Middle frontal gyrus (tissue), 1 donor: ENCODE data around the gene TMEM132D.

Source experiments
- DNase-seq: peaks from one replicate; pipeline ENCODE4 v3.0.0-alpha.2; 2015; ENCODE audit warnings: low spot score; ENCODE audit errors: extremely low spot score

TMEM132D gene

DNA sequence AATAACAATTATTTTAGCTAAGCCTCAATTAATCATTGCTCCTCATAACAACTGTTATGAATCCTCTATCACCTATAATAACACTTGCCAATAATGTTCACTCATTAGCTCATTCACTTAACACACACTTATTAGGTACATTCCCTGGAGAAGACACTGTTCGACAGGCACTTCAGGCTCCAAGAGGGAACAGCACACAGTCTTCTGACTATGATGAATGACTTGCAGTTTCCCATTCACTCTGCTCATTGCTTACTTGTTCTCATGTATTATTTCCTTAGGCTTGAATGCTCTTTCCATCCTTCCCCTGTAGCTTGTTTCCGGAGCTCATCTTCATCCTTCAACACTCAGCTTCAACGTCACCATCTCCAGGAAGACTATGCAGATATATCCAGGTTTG lies 437.3 kb downstream of the TMEM132D start:
- DNase-seq = no peak

GRCh38 chr12:129459886-129460285 lies 443.9 kb downstream of the TMEM132D start:
- no peak for DNase-seq

GRCh38 chr12:129446696-129447095 lies 457.1 kb downstream of the TMEM132D start:
- DNase-seq = no peak

DNA sequence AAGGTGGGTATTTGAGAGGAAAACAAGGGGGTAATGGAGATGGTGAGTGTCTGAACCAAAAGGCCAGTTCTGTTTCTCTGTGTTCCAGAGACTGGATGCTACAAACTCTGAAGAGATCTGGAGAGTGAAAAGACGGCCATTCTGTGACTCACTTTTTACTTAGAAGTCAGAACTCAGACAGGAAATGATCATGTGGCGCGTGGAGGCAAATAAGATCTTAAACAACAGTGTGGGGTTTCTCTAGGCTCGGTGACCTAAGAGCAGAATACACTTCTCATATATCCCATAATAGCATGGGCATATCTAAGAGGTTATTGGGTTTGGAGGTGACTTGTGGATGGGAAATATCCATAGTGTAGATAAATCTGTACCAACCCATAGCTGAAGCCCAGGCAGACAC lies 463.5 kb downstream of the TMEM132D start:
- no peak for DNase-seq

- DNase-seq = no peak
Measured at GRCh38 chr12:129434790-129435189, 469.0 kb downstream of the TMEM132D start.

- DNase-seq = no peak
Measured at GRCh38 chr12:129428240-129428936, 475.4 kb downstream of the TMEM132D start.

GRCh38 chr12:129423041-129423580 lies 480.7 kb downstream of the TMEM132D start:
- no peak for DNase-seq

GRCh38 chr12:129413295-129413694 lies 490.5 kb downstream of the TMEM132D start:
- DNase-seq = no peak

- no peak for DNase-seq
Measured at GRCh38 chr12:129409281-129409680, 494.5 kb downstream of the TMEM132D start.

GRCh38 chr12:129404556-129404955 lies 499.3 kb downstream of the TMEM132D start:
- no peak for DNase-seq

GRCh38 chr12:129401572-129401971 lies 502.3 kb downstream of the TMEM132D start:
- DNase-seq = no peak

DNA sequence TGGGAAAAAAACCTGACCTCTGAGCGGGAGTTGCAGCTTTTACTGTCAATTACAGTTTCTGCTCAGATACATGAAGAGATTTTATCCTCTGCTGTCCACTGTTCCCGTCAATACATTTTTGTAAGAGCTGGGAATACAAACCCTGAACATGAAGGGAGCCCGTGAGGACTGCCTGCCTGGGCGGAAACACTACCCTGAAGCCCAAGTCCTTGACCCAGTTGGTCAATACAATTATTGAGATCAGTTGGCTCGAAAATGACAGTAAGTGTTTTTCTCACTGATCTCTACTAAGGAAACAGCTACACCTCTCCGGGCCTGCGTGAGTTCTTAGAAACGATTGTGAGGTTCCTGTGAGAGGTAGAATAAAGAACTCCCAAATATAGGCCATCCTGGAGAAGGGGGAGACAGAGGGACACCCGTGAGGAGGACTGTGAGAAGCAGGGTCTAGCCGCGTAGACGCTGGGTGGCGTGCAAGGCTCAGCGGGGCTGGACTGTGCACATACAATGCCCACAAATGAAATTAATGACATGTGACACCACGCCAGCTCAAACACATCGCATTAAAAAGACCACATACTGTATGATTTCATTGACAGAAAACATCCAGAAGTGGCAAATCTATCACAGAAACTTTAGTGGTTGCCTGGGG lies 509.5 kb downstream of the TMEM132D start:
- no peak for DNase-seq

DNA sequence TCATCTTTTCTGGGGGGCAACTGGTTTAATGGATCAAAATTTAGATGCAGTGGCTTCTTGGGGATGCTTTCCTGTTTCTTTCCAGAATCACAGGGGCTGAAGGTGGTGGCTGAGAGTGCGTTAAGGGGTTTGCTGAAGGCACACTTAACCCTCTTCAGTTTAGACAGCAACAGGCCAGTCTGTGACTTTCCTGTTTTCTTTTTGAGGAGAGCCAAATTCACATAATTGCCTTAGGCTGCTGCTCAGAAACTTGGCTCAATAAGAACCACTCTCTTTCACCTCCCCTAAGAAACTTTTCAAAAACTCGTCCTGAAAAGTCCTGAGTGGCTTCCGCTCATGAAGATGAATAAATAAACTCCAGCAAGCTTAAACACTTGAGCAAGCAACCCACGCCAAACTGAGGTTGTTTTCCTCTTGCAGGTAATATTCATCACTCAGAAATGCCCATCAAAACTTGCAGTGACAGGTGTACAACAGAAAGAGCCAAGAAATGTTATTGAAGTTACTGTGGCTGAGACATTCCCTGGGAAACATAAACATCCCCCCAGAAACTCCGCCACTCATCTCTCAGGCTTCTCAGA lies 510.4 kb downstream of the TMEM132D start:
- no peak for DNase-seq

DNA sequence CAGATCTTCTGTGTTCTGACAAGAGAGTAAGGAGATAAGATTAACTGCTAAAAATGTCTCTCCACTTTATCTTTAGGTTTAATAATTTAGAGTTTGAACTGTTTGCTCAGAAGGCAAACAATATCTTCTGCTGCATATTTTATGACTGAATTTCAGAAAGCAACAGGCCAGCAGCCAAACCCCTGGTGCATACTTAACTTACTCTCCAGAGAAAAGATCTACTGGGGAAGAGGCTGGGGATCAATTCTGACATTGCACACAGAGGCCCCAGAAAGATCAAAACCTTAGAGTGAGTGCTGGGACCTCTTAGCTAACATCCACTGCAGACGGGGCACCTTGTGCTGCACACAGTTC lies 518.2 kb downstream of the TMEM132D start:
- no peak for DNase-seq

DNA sequence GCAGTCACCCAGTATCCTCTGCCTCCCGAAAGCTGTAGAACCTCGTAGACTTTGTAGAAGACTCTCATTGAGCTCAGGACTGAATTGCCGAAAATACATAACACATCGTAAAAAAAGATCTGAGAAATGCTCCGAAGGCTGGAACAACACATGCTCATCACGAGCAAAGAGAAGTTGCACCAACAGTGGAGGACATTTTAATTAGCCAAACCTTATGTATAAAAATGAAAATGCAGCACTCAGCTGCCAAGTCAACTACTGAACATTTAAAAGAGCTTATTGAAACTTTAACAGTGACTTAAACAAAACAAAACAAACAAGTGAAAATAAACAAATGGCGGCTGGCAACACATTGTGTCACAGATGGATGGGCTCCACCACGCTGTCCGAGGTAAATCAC lies 519.9 kb downstream of the TMEM132D start:
- DNase-seq = no peak

- DNase-seq = no peak
Measured at GRCh38 chr12:129381715-129382114, 522.1 kb downstream of the TMEM132D start.

- no peak for DNase-seq
Measured at GRCh38 chr12:129379076-129379804, 524.6 kb downstream of the TMEM132D start.

GRCh38 chr12:129378496-129378895 lies 525.3 kb downstream of the TMEM132D start:
- no peak for DNase-seq

- no peak for DNase-seq
Measured at GRCh38 chr12:129373746-129374145, 530.1 kb downstream of the TMEM132D start.

DNA sequence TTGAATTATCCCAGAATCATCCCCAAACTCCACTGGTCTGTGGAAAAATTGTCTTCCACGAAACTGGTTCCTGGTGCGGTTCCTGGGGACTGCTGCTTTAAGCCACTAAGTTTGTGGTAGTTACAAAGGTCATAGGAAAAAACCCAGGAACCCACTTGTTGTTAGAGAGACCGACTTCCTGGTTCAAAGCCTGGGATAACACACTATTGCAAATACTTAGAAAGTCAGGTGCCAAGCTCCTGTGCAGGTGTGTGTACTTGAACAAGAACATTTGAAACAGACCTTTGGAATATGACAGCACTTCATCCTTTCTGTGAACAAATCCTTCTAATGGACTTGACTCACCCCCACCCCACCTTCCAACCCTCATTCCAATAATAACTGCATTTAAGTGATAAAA lies 530.9 kb downstream of the TMEM132D start:
- DNase-seq = no peak

- no peak for DNase-seq
Measured at GRCh38 chr12:129372348-129372747, 531.5 kb downstream of the TMEM132D start.

GRCh38 chr12:129371268-129371667 lies 532.6 kb downstream of the TMEM132D start:
- DNase-seq = no peak
